ENCODE results near the gene NAGPA. TPM values are rescaled to one million over a fixed set of nuclear protein-coding genes. Genes with fewer than 3 reads are reported as not detected.

NAGPA gene
- total and polyA plus RNA-seq, 2 of the 8 experiments (the other 6 are each of a cell fraction or from before 2014, with no cell fraction given) = 10.1 to 13.2 TPM

- peak; percentile 38 for TF ChIP-seq CREB1 (IDR thresholded peaks at IDR 0.05)
- TF ChIP-seq POU5F1 (IDR thresholded peaks at IDR 0.05; ENCODE audit: low read depth, low read length) = 0 out of 2 replicates have a peak, but pooled peaks have one; percentile 19
- TF ChIP-seq TEAD4 (IDR thresholded peaks at IDR 0.05; ENCODE audit: low read depth, low read length) = no peak
- peak; percentile 47 for TF ChIP-seq EZH2 (IDR thresholded peaks at IDR 0.05; ENCODE audit: low read depth, low read length, severe bottlenecking)
- TF ChIP-seq JUN (IDR thresholded peaks at IDR 0.05; ENCODE audit: low read depth, low read length) = no peak
- TF ChIP-seq, protein P1, sequence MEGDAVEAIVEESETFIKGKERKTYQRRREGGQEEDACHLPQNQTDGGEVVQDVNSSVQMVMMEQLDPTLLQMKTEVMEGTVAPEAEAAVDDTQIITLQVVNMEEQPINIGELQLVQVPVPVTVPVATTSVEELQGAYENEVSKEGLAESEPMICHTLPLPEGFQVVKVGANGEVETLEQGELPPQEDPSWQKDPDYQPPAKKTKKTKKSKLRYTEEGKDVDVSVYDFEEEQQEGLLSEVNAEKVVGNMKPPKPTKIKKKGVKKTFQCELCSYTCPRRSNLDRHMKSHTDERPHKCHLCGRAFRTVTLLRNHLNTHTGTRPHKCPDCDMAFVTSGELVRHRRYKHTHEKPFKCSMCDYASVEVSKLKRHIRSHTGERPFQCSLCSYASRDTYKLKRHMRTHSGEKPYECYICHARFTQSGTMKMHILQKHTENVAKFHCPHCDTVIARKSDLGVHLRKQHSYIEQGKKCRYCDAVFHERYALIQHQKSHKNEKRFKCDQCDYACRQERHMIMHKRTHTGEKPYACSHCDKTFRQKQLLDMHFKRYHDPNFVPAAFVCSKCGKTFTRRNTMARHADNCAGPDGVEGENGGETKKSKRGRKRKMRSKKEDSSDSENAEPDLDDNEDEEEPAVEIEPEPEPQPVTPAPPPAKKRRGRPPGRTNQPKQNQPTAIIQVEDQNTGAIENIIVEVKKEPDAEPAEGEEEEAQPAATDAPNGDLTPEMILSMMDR (IDR thresholded peaks at IDR 0.05; ENCODE audit: control extremely low read depth in 1 of 3, insufficient read depth in 1 of 3, low read depth in 1 of 3, low read length in 3 of 3) = no peak
- TF ChIP-seq CBX8 (IDR thresholded peaks at IDR 0.05; ENCODE audit: borderline replicate concordance, low read depth, low read length) = no peak
Measured at GRCh38 chr16:5033256-5034166, at the start of gene NAGPA (continued).

Measured in H1 (cell line).